GM12878 (cell line): Measurements from ENCODE around the gene OSCP1.

Source experiments
- CEBPZ ChIP-seq: fragments of 150-350 bp; IDR thresholded peaks from 2 replicates; pipeline ENCODE4 v1.6.1; 2016; ENCODE audit warnings: low read depth, low read length
- STAT3 ChIP-seq: IDR thresholded peaks from 2 replicates; pipeline ENCODE4 v1.6.1; 2011; ENCODE audit warnings: low read depth, low read length, improper control_type of control experiment

GRCh38 chr1:36450919-36451305, 661 bp upstream of the OSCP1 start:
- TF ChIP-seq STAT3 (no peak), CEBPZ (no peak)
